Type B pancreatic cell (in vitro differentiated cells): ENCODE measurements around the gene UCN2. TPM values are rescaled to one million over a fixed set of nuclear protein-coding genes. Genes with fewer than 3 reads are reported as not detected.

Experiments
- DNase-seq: peaks from one replicate; pipeline ENCODE4 v3.0.0; 2021; ENCODE audit warnings: mixed read lengths; ENCODE audit not compliant: unreplicated experiment; ENCODE audit errors: extremely low spot score
- H3K27ac Mint-ChIP-seq: 2 replicates; pipeline ENCODE4 v1.8.0; 2021; ENCODE audit warnings: mild to moderate bottlenecking, mixed read lengths
- H3K27me3 Mint-ChIP-seq: 2 replicates; pipeline ENCODE4 v1.8.0; 2021; ENCODE audit warnings: mixed read lengths
- H3K36me3 Mint-ChIP-seq: 2 replicates; pipeline ENCODE4 v1.8.0; 2021; ENCODE audit warnings: mixed read lengths
- H3K4me1 Mint-ChIP-seq: one replicate; pipeline ENCODE4 v1.8.0; 2021; ENCODE audit warnings: mixed read lengths; ENCODE audit not compliant: unreplicated experiment
- H3K4me3 Mint-ChIP-seq: 2 replicates; pipeline ENCODE4 v1.8.0; 2021; ENCODE audit warnings: mild to moderate bottlenecking, mixed read lengths
- H3K9me3 Mint-ChIP-seq: 2 replicates; pipeline ENCODE4 v1.8.0; 2021; ENCODE audit warnings: mixed read lengths
- CTCF ChIP-seq: fragments of 200-600 bp; sonication (generic); conservative IDR thresholded peaks from 2 replicates; pipeline ENCODE4 v1.5.0; 2021; ENCODE audit warnings: antibody characterized with exemption, mild to moderate bottlenecking
- total RNA-seq: library from RNA; stranded (reverse); gene quantifications from 2 replicates; pipeline ENCODE4 v1.2.1, GENCODE V29; 2021; ENCODE audit warnings: low replicate concordance

The UCN2 gene
- total RNA-seq, 1 donor from 2014 or later: 0.72 TPM

GRCh38 chr3:48569400-48569799 is 5.8 kb upstream of the UCN2 start:
- Mint-ChIP-seq H3K9me3 (no peaks in the 10 kb centered on the region), H3K36me3 (no peaks in the 10 kb centered on the region), H3K27me3 (no peaks in the 10 kb centered on the region), H3K4me3 (no peak overlapping the region), H3K4me1 (no peaks in the 10 kb centered on the region), H3K27ac (no peak overlapping the region)
- DNase-seq: no peak
- no peak for TF ChIP-seq CTCF

GRCh38 chr3:48568476-48568875 is 4.9 kb upstream of the UCN2 start:
- TF ChIP-seq CTCF: no peak
- Mint-ChIP-seq H3K9me3 (no peaks in the 10 kb centered on the region), H3K27ac (no peak overlapping the region), H3K27me3 (no peaks in the 10 kb centered on the region), H3K36me3 (no peaks in the 10 kb centered on the region), H3K4me1 (no peaks in the 10 kb centered on the region), H3K4me3 (no peak overlapping the region)
- DNase-seq: no peak

- no peaks in the 10 kb centered on the region for H3K9me3 Mint-ChIP-seq
- no peak for TF ChIP-seq CTCF
- H3K27ac Mint-ChIP-seq: no peak overlapping the region
- no peak for DNase-seq
- H3K4me1 Mint-ChIP-seq: peaks cover 6% of the 10 kb centered on the region
- no peaks in the 10 kb centered on the region for H3K27me3 Mint-ChIP-seq
- peaks cover 4% of the 10 kb centered on the region for H3K36me3 Mint-ChIP-seq
- no peak overlapping the region for H3K4me3 Mint-ChIP-seq
Measured at GRCh38 chr3:48567500-48567899, 3.9 kb upstream of the UCN2 start.

GRCh38 chr3:48567090-48567489 is 3.5 kb upstream of the UCN2 start:
- Mint-ChIP-seq H3K27me3 (no peaks in the 10 kb centered on the region), H3K4me1 (peaks cover 6% of the 10 kb centered on the region), H3K36me3 (peaks cover 4% of the 10 kb centered on the region), H3K4me3 (no peak overlapping the region), H3K9me3 (no peaks in the 10 kb centered on the region), H3K27ac (no peak overlapping the region)
- no peak for TF ChIP-seq CTCF
- DNase-seq: no peak

- no peak overlapping the region for H3K27ac Mint-ChIP-seq
- H3K4me1 Mint-ChIP-seq: peaks cover 6% of the 10 kb centered on the region
- DNase-seq: no peak
- no peak overlapping the region for H3K4me3 Mint-ChIP-seq
- H3K36me3 Mint-ChIP-seq: peaks cover 4% of the 10 kb centered on the region
- H3K9me3 Mint-ChIP-seq: no peaks in the 10 kb centered on the region
- TF ChIP-seq CTCF: no peak
- no peaks in the 10 kb centered on the region for H3K27me3 Mint-ChIP-seq
Measured at GRCh38 chr3:48566401-48566760, 2.8 kb upstream of the UCN2 start.
